Mesodermal cell (in vitro differentiated cells): ENCODE results near the gene CEP72.

Experiments
- H3K27ac ChIP-seq: 2 replicates; pipeline ENCODE4 v1.7.0; 2013; ENCODE audit warnings: mild to moderate bottlenecking, low read depth, low read length, moderate library complexity; ENCODE audit not compliant: severe bottlenecking
- H3K36me3 ChIP-seq: 2 replicates; pipeline ENCODE4 v1.7.1; 2013; ENCODE audit warnings: mild to moderate bottlenecking, low read length, moderate library complexity; ENCODE audit not compliant: control insufficient read depth, insufficient read depth
- H3K4me1 ChIP-seq: one replicate; pipeline ENCODE4 v1.7.1; 2013; ENCODE audit warnings: mild to moderate bottlenecking, low read length; ENCODE audit not compliant: insufficient read depth, control insufficient read depth, poor library complexity, severe bottlenecking
- H3K4me3 ChIP-seq: 2 replicates; pipeline ENCODE4 v1.7.0; 2013; ENCODE audit warnings: low read length, control low read depth, mild to moderate bottlenecking; ENCODE audit not compliant: insufficient read depth, poor library complexity, severe bottlenecking; ENCODE audit errors: extremely low read depth
- H3K9me3 ChIP-seq: 2 replicates; pipeline ENCODE4 v1.7.1; 2013; ENCODE audit warnings: mild to moderate bottlenecking, low read length, moderate library complexity; ENCODE audit not compliant: control insufficient read depth
- WGBS, 2 experiments: methylation state at CpG; one replicate each; pipeline ENCODE4 v1.1.5; 2013; ENCODE audit warnings: missing lambda C conversion rate in 2 of 2; ENCODE audit not compliant: insufficient coverage in 2 of 2; 5-methylcytosine and 5-hydroxymethylcytosine counted together

CEP72 gene

GRCh38 chr5:660491-661030 lies 48.4 kb downstream of the CEP72 start:
- Histone ChIP-seq H3K9me3 (no peaks in the 10 kb centered on the region), H3K27ac (no peak overlapping the region), H3K4me1 (peaks cover 8% of the 10 kb centered on the region), H3K36me3 (peaks cover 77% of the 10 kb centered on the region), H3K4me3 (no peak overlapping the region)
- WGBS, 2 experiments = 94 to 95% methylated on average over 4 to 5 of the region's 11 CpGs

GRCh38 chr5:661891-662750 lies 50.0 kb downstream of the CEP72 start:
- Histone ChIP-seq H3K4me1 (peaks cover 8% of the 10 kb centered on the region), H3K4me3 (no peak overlapping the region), H3K9me3 (no peaks in the 10 kb centered on the region), H3K27ac (no peak overlapping the region), H3K36me3 (peaks cover 81% of the 10 kb centered on the region)
- 97 to 98% methylated on average over 41 to 53 of the region's 53 CpGs for WGBS, 2 experiments

GRCh38 chr5:662751-663435 lies 50.8 kb downstream of the CEP72 start:
- H3K4me1 ChIP-seq = peaks cover 3% of the 10 kb centered on the region
- H3K36me3 ChIP-seq = peaks cover 81% of the 10 kb centered on the region
- no peak overlapping the region for H3K27ac ChIP-seq
- 96 to 97% methylated on average over 55 to 56 of the region's 56 CpGs for WGBS, 2 experiments
- no peaks in the 10 kb centered on the region for H3K9me3 ChIP-seq
- no peak overlapping the region for H3K4me3 ChIP-seq

- Histone ChIP-seq H3K27ac (no peak overlapping the region), H3K4me1 (no peaks in the 10 kb centered on the region), H3K9me3 (no peaks in the 10 kb centered on the region), H3K4me3 (no peak overlapping the region), H3K36me3 (peaks cover 77% of the 10 kb centered on the region)
- 94 to 97% methylated on average over 34 to 36 of the region's 38 CpGs for WGBS, 2 experiments
Observed at GRCh38 chr5:663436-664342, 51.5 kb downstream of the CEP72 start.

- Histone ChIP-seq H3K9me3 (no peaks in the 10 kb centered on the region), H3K27ac (no peak overlapping the region), H3K4me1 (peaks cover 5% of the 10 kb centered on the region), H3K36me3 (peaks cover 73% of the 10 kb centered on the region), H3K4me3 (no peak overlapping the region)
- 92 to 95% methylated on average over 21 to 23 of the region's 24 CpGs for WGBS, 2 experiments
Observed at GRCh38 chr5:664343-664993, 52.3 kb downstream of the CEP72 start.

- H3K4me3 ChIP-seq = no peak overlapping the region
Observed at GRCh38 chr5:664994-665360, 52.8 kb downstream of the CEP72 start.

GRCh38 chr5:665541-665955 lies 53.4 kb downstream of the CEP72 start:
- H3K4me1 ChIP-seq = peaks cover 9% of the 10 kb centered on the region
- 90 to 100% methylated on average over 1 to 4 of the region's 8 CpGs for WGBS, 2 experiments

More at GRCh38 chr5:664994-665360, 52.8 kb downstream of the CEP72 start:
- H3K36me3 ChIP-seq = peaks cover 68% of the 10 kb centered on the region
- 96 to 97% methylated on average over 17 to 20 of the region's 20 CpGs for WGBS, 2 experiments
- H3K9me3 ChIP-seq = no peaks in the 10 kb centered on the region
- H3K4me1 ChIP-seq = peaks cover 9% of the 10 kb centered on the region
- no peak overlapping the region for H3K27ac ChIP-seq

GRCh38 chr5:665956-666711 lies 54.0 kb downstream of the CEP72 start:
- H3K9me3 ChIP-seq = no peaks in the 10 kb centered on the region
- H3K4me1 ChIP-seq = peaks cover 9% of the 10 kb centered on the region
- H3K36me3 ChIP-seq = peaks cover 57% of the 10 kb centered on the region
- WGBS, 2 experiments = 96 to 97% methylated on average over 31 to 34 of the region's 40 CpGs
- no peak overlapping the region for H3K4me3 ChIP-seq
- no peak overlapping the region for H3K27ac ChIP-seq

More at GRCh38 chr5:665541-665955, 53.4 kb downstream of the CEP72 start:
- no peak overlapping the region for H3K4me3 ChIP-seq
- no peaks in the 10 kb centered on the region for H3K9me3 ChIP-seq
- peaks cover 63% of the 10 kb centered on the region for H3K36me3 ChIP-seq
- no peak overlapping the region for H3K27ac ChIP-seq

GRCh38 chr5:666816-667498 lies 54.8 kb downstream of the CEP72 start:
- WGBS, 2 experiments = 95 to 97% methylated on average over 12 of the region's 13 CpGs
- no peak overlapping the region for H3K27ac ChIP-seq
- no peaks in the 10 kb centered on the region for H3K9me3 ChIP-seq
- no peak overlapping the region for H3K4me3 ChIP-seq
- peaks cover 48% of the 10 kb centered on the region for H3K36me3 ChIP-seq
- H3K4me1 ChIP-seq = peaks cover 9% of the 10 kb centered on the region
